Ishikawa (cell line): ENCODE data around the gene CDC42EP1.

Experiments
- CREB1 ChIP-seq: IDR thresholded peaks from 2 replicates; pipeline ENCODE4 v1.6.1; 2012; ENCODE audit warnings: low read depth
- EGR1 ChIP-seq: IDR thresholded peaks from 2 replicates; pipeline ENCODE4 v1.6.1; 2012
- EP300 ChIP-seq: IDR thresholded peaks from 2 replicates; pipeline ENCODE4 v1.6.1; 2012; ENCODE audit warnings: borderline replicate concordance
- FOXM1 ChIP-seq: IDR thresholded peaks from 2 replicates; pipeline ENCODE4 v1.6.1; 2012; ENCODE audit warnings: low read depth, borderline replicate concordance
- NFIC ChIP-seq: IDR thresholded peaks from 2 replicates; pipeline ENCODE4 v1.6.1; 2012
- TAF1 ChIP-seq: IDR thresholded peaks from 2 replicates; pipeline ENCODE4 v1.6.1; 2012; ENCODE audit warnings: low read depth, mild to moderate bottlenecking
- TCF12 ChIP-seq: IDR thresholded peaks from 2 replicates; pipeline ENCODE4 v1.6.1; 2012; ENCODE audit warnings: low read depth
- TEAD4 ChIP-seq: IDR thresholded peaks from 2 replicates; pipeline ENCODE4 v1.6.1; 2012
- USF1 ChIP-seq: IDR thresholded peaks from 2 replicates; pipeline ENCODE4 v1.6.1; 2012
- YY1 ChIP-seq: IDR thresholded peaks from 2 replicates; pipeline ENCODE4 v1.6.1; 2012; ENCODE audit warnings: low read depth
- ZBTB7A ChIP-seq: IDR thresholded peaks from 2 replicates; pipeline ENCODE4 v1.6.1; 2012; ENCODE audit warnings: low read depth
- TF ChIP-seq, protein P1 (sequence below): IDR thresholded peaks from 2 replicates; pipeline ENCODE4 v1.6.1; 2012

CDC42EP1 gene

GRCh38 chr22:37616201-37617083 is 56.2 kb downstream of the CDC42EP1 start:
- no peak for TF ChIP-seq CREB1
- no peak for TF ChIP-seq ZBTB7A

GRCh38 chr22:37617431-37617830 is 57.2 kb downstream of the CDC42EP1 start:
- TF ChIP-seq TCF12 (no peak), USF1 (no peak), ZBTB7A (no peak)
- TF ChIP-seq, protein P1, sequence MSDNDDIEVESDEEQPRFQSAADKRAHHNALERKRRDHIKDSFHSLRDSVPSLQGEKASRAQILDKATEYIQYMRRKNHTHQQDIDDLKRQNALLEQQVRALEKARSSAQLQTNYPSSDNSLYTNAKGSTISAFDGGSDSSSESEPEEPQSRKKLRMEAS, result no peak

- no peak for TF ChIP-seq TAF1
- no peak for TF ChIP-seq TEAD4
- TF ChIP-seq EGR1, result no peak
- TF ChIP-seq ZBTB7A, result no peak
- TF ChIP-seq YY1, result no peak
- TF ChIP-seq FOXM1, result no peak
Measured at GRCh38 chr22:37618072-37618656, 57.9 kb downstream of the CDC42EP1 start.

DNA sequence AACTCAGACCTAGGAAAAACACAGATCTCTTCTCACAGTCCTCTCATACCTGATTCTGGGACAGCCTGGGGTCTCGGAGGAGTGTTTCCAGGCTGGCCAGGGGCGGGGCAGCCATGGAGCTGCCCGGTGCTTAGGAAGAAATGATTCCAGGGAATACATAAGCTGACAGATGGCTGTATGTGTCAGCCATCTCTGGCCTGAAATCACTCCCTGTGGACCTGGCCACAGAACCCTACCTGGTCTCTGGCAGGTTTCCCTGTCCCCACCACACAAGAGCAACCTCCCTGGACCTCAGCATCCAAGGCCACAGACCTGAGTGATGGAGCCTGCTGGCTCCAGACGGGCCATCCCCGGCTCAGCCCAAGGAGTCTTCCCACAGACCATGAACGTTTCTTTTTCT is 58.4 kb downstream of the CDC42EP1 start:
- TF ChIP-seq ZBTB7A, result no peak
- no peak for TF ChIP-seq USF1
- no peak for TF ChIP-seq CREB1
- TF ChIP-seq, protein P1, result no peak
- TF ChIP-seq NFIC, result no peak
- no peak for TF ChIP-seq TCF12
- TF ChIP-seq EP300, result no peak
- TF ChIP-seq FOXM1, result no peak
- no peak for TF ChIP-seq YY1
